NT2/D1 (cell line): ENCODE results near the gene TNFRSF17.

Experiments
- YY1 ChIP-seq: IDR thresholded peaks from 2 replicates; pipeline ENCODE4 v1.6.1; 2011; ENCODE audit not compliant: insufficient read length, insufficient read depth
- ZNF274 ChIP-seq: IDR thresholded peaks from 2 replicates; pipeline ENCODE4 v1.6.1; 2011; ENCODE audit warnings: mild to moderate bottlenecking, low read depth, low read length

DNA sequence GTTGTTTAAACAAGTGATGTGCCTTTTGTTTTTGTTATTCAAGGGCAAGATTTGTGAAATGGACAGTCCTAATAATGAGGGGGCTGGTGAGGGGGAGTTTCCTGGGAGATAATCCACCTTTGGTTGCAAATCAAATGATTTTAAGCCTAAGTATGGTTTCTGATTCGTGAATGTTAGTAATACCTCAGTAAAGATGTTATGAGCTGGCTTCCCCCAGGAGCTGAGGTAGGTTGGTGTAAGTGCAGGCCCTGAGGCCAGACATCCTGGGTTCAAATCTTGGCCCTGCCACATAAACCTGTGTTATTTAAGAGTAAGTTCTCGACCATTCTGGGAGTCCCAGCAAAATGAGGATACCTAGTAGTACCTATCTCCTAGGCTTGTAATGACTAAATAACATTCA, 13.1 kb downstream of the TNFRSF17 start:
- TF ChIP-seq YY1 (no peak), ZNF274 (no peak)
